Measurements from ENCODE around the gene MED13L. TPM values are rescaled to one million over a fixed set of nuclear protein-coding genes. Genes with fewer than 3 reads are reported as not detected.
"Not testable (repeated sequence)": the region's sequence is repeated elsewhere in the genome, so short reads cannot be mapped to it uniquely, and the experiment has no call there.

Gene MED13L
- total RNA-seq, 1 donor from 2014 or later = 117 TPM

DNA sequence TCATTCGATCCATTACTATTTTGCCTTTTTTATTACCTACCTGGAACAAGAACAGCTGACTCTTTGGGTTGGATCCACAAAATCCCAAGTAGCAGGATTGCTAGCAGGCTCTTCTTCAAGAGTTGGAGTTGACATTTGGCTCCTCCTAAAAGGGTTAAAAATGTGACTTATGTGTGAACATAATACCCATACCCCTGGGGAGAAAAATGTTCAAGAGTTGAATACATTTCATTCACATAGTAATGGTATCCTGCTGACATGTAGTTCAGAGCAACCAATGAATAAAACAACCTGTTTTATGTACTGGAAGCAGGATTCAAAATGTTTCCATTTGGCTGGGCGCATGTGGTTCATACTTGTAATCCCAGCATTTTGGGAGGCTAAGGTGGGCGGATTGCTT is 264.7 kb downstream of the MED13L start:
- DNase-seq (ENCODE audit: low spot score) = no peak

- DNase-seq (ENCODE audit: low spot score) = no peak
These were observed 266.3 kb downstream of the MED13L start for GRCh38 chr12:116011217-116011616.

GRCh38 chr12:116010467-116010866 is 267.0 kb downstream of the MED13L start:
- no peak for DNase-seq (ENCODE audit: low spot score)

DNA sequence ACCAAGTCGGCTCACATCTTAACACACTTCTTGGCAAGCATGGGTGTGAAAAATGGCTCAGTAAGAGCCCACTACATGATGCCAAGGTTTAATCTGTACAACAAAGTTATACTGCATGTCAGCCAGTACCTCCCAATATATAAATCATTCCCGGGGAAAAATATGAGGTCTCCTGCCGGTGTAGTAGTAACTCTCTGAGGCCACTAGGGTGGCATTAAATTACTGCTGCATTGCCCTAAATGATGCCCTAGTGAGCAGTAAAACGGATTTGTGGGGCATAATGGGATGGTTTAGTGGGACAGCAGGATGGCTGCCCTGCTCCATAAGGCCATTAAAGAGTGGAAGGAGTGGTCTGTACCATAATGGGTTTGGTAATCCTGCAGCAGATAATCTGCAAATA is 267.7 kb downstream of the MED13L start:
- no peak for DNase-seq (ENCODE audit: low spot score)

- DNase-seq (ENCODE audit: low spot score) = no peak
These were observed 271.4 kb downstream of the MED13L start for GRCh38 chr12:116006141-116006540.

DNA sequence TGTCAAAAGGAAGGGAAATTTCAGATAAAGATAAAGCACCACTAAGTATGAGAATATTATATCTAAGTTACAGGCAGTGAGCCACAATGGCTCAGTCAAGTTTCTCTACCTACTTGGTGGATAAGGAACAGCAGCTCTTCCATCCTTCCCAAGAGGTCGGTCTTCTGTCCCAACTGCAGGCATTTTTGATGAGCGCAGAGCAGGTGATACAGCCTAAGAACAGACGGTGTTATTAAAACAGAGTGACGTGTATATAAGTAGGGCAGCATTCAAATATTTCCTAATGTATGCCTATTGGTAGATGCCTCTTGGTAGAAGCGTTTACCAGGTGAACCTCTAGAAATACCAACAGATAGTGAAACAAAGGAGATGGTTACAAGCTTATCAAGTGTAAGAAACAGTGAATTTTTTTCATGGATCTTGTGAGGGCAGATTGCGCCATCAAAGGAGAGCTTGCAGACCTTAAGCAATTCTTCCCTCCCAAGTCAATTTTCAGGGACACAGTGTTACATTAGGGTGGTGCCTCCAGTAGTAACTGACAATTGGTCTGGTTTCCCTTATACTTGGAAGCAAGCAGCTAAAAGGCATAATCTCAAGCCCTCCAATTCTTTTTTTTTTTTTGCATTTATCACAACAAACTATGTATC is 274.5 kb downstream of the MED13L start:
- no peak for DNase-seq (ENCODE audit: low spot score)

DNA sequence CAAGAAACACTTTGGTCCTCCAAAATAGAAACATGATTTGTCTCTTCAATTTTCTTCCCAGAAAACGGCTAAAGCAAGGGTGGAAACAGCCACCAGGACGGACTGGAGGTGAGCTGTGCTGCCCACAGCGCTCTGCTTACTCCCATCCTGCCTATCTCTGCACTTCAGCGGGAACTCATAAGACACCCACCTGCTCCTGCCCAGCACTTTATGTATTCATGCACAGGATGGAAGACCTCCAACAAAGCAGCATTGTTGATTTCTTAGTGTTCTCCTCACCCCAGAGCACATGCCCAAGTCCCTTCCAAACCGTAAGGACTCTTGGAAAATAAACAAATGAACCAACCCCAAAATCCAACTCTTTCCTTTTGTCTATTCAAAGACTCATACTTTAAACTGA is 277.2 kb downstream of the MED13L start:
- no peak for DNase-seq (ENCODE audit: low spot score)

DNA sequence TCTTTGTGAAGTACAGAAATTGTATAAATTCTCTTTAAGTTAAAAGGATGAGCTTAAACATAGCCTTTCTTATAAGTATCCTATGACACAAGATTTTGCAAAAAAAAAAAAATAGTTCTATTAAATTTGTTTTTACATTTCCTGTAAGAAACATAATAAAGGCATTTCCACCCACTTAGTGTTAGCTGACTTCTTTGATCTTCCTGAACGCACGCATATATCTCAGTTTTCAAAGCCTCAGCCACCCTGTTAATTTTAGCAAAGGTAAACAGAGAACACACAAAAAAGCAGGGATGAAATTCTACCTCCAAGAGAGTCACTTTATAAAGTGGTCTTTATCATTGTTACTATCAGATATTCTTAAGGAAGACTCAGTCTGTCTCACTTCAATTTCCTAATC is 277.9 kb downstream of the MED13L start:
- no peak for DNase-seq (ENCODE audit: low spot score)

DNA sequence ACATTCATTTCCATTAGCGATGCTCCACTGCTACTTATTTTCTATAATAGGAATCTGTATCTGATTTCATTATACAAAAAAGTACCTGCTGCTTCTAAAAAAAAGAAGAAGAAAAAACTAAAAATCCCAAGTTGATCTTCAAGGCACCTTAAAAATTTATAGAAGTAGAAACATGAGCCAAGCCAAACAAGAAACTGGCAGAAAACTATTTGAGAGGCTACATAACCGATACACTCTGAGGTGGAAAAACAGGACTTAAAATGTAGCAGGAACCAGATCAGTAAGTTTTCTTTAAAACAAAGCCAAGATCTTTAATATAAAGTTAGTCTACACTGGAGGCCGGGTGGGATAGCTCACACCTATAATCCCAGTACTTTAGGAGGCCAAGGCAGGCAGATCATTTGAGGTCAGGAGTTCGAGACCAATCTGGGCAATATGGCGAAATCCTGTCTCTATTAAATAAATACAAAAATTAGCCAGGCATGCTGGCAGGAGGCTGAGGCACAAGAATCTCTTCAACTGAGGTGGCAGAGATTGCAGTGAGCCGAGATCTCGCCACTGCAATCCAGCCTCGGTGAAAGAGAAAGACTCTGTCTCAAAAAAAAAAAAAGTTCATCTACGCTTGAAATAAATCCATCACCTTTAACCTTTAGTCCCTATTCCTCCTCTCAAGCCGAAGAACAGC is 278.6 kb downstream of the MED13L start:
- DNase-seq (ENCODE audit: low spot score) = no peak

DNA sequence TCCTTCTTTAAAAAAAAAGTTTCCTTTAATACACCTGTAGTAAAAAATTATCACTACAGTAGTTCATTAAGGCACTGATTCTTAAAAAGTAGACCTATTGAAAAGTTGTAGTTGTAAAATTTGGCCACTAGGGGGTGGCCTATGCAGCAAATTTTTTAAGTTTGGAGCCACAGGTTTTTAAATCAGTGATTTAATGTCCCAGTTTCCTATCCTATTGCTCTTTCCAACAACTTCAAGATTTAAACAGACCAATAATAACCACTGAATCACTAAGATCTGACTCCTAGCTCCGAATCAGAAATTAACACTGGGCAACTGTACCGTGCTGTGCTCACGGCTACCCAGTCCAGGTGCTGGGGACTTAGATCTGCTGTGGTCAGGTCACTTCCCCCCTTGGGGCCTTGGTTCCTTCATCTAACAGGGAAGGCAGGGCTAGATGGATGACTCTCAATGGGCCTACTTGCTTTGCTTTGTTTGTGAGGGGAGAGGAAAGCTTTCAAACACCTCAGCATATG is 279.3 kb downstream of the MED13L start:
- DNase-seq (ENCODE audit: low spot score) = no peak

DNA sequence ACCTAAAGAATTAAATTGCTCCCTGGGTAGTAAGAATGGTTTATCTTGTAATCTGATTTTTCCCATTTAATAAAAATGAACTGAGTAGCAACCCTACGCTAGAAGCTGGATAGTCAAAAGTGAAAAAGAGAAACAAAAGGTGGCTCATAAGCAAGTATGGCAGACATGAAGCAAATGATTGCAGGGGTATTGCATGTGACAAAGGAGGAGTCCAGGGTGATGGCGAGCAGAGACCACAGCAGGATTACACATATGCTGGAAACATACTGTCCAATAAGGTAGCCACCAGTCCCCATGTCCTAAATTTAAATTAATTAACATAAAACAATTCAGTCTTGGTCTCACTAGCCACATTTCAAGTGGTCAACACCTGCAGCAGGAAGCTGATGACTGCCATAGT is 283.8 kb downstream of the MED13L start:
- DNase-seq (ENCODE audit: low spot score) = no peak

- no peak for DNase-seq (ENCODE audit: low spot score)
These were observed 287.3 kb downstream of the MED13L start for GRCh38 chr12:115990241-115990640.

DNA sequence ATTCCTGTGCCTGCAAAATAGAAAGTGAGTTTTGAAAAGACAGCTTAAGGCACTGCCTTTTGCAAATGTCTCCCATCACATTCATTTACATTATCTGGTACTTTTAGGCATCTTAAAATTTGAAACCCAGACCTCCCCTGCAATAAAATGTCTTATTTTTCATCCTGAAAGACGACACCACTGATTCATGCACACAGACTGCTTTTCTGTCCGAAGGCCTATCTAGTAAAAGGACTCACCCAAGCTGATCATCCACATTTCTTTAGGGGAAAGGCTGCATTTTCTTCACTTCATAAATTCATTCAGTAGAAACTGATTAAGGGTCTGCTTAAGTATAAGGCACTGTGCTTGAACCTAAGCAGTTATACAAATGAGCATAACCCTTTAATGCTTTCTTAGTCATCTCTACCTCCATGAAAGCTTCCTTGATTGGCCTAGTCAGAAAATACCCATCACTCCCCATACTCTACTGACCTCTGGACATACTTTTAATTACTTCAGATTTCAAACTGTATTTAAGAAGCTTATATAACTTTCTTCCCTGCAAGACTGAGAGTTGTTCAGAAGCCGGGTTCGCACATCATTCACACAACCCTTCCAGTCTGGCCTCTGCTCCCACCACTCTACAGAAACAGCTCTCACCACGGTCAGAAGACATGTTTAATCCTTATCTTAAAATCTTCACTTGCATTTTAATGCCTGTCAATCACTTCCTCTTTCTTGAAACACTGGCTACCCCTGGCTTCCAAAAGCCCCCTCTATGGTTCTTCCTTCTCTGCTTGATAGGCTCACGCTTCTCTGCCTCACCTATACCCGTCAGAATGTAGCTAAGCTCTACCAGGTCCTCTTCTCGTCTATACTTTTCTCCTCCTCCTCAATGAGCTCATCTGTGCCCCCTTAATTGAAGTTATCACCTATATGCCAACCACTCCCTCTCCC is 288.6 kb downstream of the MED13L start:
- no peak for DNase-seq (ENCODE audit: low spot score)

DNA sequence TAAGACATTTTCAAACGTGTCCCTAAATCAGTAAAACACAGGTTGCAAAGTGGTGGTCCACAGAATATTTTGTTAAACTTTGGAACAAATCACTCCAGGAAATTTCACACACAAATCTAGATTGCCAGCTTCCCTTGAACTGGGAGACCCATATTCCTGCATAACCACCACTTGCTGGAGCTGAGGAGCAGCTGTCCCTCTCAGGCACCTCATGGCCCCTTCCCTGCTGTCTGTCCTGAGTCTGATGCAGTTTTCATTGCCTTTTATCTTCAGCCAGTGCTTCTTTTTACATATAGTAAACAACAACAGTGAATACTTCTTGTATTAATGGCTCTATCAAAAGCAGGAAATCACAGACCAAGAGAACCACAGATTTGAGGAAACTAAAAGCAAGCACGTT is 289.3 kb downstream of the MED13L start:
- DNase-seq (ENCODE audit: low spot score) = no peak

- no peak for DNase-seq (ENCODE audit: low spot score)
These were observed 292.9 kb downstream of the MED13L start for GRCh38 chr12:115984616-115985015.

DNA sequence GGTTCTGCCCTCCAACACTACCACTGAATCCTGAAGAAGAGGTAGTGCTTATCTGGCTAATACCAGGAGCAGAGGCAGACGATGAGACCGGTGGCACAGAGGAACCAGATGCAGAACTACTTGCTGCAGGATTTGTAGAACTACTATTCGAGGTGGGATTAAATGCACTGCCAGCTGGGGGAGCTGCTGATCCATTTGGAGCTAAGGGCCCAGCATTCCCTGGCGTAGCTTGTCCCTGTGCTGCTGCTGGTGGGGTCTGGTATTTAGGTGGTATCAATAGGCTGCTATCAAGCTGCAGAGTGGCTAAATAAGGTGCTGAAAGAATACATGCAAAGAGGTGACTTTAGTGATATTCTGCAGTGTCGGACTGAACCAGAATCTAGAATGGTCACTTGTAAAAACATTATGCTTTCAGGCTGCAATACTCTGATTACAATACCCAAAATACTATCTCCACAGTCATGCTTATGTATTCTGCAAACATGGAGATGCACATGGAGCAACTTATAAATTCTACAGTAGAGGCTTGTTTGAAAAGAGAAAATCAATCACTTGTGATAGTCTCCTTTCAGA is 294.2 kb downstream of the MED13L start:
- DNase-seq (ENCODE audit: low spot score) = no peak

- DNase-seq (ENCODE audit: low spot score) = no peak
These were observed 297.2 kb downstream of the MED13L start for GRCh38 chr12:115980339-115980738.

GRCh38 chr12:115979851-115980250 is 297.6 kb downstream of the MED13L start:
- DNase-seq (ENCODE audit: low spot score) = no peak

- no peak for DNase-seq (ENCODE audit: low spot score)
These were observed 298.1 kb downstream of the MED13L start for GRCh38 chr12:115979351-115979750.

DNA sequence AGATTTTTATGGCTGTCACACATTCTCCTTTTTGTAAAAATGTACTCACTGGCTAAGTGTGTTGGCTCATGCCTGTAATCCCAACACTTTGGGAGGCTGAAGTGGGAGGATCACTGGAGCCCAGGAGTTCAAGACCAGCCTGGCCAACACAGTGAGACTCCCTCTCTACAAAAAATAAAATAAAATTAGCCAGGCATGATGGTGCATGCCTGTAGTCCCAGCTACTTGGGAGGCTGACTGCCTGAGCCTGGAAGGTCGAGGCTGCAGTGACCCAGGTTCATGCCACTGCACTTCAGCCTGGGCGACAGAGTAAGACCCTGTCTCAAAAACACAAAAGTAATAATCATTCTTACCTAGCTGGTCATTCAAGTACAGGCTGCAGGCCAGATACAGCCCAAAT is 300.7 kb downstream of the MED13L start:
- DNase-seq (ENCODE audit: low spot score) = not testable (repeated sequence)

GRCh38 chr12:115975411-115975810 is 302.1 kb downstream of the MED13L start:
- no peak for DNase-seq (ENCODE audit: low spot score)
